GM21825 (cell line): ENCODE results near the gene ANKHD1.
"Not testable (repeated sequence)": the region's sequence is repeated elsewhere in the genome, so short reads cannot be mapped to it uniquely, and the experiment has no call there.

Source experiments
- ATAC-seq: cut with Tn5 transposase; IDR thresholded peaks from one replicate; pipeline ENCODE4 v1.9.1; 2021; ENCODE audit warnings: mild to moderate bottlenecking, moderate library complexity; ENCODE audit not compliant: unreplicated experiment

ANKHD1 gene

DNA sequence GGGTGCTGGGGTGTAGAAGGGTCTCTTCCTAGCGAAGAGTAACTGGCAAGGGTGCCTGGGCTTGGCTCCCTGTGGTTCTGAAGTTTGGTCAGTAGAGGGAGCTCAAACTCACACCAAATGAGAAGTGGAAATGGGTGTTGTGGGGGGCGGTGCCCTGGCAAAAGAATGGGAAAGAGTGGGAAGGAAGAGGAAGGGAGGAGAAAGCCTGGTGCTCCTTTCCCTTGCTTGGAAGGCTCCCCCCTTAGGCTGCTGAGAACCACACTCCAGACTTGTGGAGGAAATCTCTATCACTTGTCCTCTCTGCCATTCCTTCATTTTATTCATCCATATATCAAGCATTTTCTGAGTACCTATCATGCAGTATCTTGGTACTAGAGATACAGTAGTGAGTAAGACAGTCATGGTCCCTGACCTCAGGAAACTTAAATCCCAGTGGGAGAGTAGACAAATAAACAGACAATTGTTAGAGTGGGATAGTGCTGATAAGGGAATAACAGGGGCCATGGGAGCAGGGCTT is 28.6 kb upstream of the ANKHD1 start:
- ATAC-seq = no peak

DNA sequence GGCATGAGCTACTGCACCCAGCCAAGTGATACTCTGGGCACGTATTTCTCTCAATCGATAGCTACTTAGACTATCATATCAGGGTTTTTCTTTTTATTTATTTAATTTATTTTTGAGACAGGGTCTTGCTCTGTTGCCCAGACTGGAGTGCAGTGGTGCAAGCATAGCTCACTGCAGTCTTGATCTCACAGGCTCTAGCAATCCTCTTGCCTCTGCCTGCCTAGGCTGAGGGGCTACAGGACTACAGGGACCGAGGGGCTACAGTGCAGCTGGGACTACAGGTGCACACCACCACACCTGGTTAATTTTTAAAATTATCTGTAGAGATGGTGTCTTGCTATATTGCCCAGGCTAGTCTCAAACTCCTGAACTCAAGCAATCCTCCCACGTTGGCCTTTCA is 20.3 kb upstream of the ANKHD1 start:
- no peak for ATAC-seq

DNA sequence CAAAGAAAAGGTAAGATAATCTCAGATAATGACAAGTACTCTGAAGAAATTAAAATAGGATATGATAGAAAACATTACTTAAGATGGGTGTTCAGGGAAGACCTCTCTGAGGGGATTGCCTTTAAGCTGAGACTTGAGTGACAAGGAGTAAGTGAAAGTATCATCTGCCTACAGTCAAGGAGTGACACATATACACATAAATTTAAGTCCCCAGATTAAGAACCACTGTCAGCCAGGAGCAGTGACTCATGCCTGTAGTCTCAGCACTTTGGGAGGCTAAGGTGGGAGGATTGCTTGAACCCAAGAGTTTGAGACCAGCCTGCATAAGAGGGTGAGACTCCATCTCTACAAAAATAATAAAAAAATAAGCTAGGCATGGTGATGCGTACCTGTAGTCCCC is 19.7 kb upstream of the ANKHD1 start:
- no peak for ATAC-seq

DNA sequence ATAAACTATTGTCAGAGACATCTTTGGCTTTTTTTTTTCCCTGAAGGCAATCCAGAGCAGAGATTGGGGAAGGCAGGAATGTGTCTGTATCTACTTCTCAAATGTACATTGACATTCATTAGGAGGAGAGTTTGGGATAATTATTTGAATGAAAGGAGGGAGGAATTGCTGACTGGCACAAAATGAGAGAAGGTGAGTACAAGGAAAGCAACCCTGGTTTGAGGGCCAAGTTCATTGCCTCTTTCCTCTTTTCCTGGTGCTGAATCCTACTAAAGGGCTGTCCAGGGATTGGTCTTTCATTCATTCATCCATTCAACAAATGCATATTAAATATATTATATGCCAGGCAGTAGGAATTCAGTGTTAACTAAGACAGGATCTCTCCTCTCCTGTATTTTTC is 18.8 kb upstream of the ANKHD1 start:
- no peak for ATAC-seq

DNA sequence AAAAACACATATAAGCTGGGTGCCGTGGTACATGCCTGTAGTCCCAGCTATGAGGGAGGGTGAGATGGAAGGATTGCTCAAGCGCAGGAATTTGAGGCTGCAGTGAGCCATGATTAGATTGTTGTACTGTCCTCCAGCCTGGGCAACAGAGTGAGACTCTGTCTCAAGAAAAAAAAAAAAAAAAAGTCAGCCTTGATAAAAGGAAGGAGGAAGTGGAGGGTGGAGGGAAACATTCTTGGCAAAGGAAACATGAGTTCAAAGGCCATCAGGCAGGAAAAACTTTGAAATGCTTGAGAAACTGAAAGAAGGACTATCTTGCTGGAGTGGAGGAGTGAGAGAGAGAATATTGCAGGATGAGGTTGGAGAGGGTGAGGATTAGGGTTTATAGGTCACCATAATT is 18.3 kb upstream of the ANKHD1 start:
- no peak for ATAC-seq

DNA sequence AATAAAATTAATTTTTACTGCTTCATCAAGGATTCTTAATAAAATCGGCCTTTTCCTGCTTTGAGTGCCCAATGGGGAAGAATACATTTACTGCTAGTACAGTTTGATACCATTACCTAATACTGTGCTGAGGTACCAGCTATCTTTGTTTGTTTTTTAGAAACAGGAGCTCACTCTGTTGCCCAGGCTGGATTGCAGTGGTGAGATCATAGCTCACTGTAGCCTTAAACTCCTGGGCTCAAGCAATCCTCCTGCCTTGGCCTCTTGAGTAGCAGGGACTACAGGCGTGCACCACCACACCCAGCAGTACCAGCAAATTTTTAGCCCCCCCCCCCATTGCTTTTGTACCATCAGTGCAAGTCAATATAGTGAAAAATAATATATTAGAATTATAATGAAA is 13.6 kb upstream of the ANKHD1 start:
- no peak for ATAC-seq

DNA sequence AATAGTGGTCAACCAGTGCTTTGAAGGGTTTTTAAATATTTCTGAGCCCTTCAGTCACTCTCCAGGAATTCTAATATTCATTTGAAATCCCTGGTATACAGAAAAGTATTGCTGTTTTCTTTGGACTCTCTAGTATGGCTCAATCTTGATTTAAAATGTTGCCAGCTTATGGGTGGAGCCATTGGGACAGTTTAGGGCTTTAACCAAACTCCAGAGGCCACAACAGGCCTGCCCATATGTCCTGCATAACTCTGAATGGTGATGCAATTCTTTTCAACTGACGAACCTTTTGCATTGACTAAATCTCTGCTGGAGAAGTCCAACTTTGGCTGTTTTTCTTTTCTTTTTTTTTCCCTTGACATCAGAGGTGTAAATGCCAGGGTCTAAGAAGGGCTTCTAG is 10.3 kb upstream of the ANKHD1 start:
- no peak for ATAC-seq

DNA sequence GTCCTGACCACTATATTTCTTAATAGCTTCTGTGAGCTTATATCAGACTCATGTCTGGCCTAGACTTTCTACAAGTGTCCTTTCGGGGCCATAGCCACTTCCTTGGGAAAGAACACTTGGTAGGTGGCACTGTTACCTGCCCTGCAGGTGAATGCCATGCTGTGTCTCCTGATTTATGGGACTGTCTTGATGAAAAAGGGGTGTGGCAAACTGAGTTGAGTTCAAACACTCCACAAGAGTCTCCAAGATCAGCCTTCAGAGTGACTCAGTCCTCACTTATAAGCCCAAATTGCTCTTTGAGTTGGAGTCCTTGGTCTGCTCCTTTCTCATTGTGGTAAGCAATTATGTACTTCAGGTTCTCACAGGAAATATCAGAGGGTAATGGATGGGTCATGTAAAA is 9.9 kb upstream of the ANKHD1 start:
- ATAC-seq = no peak

DNA sequence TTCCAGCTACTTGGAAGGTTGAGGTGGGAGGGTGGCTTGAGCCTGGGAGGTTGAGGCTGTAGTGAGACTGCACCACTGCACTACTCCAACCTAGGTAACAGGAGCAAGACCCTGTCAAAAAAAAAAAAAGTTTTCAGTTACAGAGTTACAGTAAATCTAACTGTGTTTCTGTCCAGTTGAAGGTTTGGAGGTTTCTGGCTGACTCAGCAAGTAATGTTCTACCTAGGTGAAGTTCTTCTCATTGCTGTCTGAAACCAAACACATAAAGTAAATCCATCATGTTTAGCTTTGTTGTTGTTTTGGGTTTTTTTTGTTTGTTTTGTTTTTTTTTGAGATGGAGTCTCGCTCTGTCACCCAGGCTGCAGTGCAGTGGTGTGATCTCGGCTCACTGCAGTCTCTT is 7.9 kb upstream of the ANKHD1 start:
- ATAC-seq = no peak

DNA sequence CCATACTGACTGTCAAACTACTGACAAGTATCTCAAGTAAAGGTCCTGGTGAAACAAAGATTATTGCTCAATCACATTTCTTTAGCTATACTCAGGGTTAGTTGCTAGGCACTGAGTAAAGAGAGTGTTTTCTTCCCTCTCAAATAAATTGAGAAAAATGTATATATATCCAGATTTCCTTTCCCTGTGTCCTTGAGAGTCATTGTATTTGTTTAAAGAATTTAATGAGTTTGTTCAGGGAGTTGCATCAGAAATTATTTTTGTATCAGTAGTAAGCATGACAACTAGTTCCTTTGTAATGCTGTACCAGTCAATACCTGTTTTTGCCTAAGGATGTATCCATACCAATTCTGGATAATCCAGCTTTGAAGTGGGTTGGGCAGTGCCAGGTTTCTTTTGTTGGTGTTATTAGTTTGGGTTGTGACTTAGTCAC is 3.2 kb upstream of the ANKHD1 start:
- ATAC-seq = no peak

DNA sequence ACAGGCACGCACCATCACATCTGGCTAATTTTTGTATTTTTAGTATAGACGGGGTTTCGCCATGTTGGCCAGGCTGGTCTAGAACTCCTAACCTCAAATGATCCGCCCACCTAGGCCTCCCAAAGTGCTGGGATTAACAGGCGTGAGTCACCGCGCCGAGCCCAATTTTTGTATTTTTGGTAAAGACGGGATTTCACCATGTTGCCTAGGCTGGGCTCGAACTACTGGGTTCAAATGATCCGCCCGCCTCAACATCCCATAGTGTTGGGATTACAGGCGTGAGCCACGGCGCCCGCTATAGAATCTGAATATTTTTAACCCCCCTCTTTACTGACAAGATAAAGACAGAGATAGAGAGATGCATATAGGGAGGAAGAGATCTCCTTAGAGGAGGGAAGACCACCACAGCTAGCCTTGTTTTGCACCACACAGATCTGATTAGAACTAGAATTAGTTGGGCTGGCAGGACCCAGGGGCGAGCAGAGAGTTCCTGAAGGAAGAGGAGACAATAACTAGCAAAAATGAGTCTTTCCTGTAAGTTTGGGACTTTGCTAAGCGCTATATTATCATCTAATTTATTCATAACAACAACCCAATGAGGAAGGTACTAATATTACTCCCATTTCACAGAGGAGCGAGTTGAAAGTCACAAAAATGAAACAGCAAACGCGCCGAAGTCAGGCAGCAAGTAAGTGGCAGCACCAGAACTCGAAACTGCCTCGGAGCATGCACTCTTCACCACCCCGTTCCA is 1.5 kb upstream of the ANKHD1 start:
- no peak for ATAC-seq

DNA sequence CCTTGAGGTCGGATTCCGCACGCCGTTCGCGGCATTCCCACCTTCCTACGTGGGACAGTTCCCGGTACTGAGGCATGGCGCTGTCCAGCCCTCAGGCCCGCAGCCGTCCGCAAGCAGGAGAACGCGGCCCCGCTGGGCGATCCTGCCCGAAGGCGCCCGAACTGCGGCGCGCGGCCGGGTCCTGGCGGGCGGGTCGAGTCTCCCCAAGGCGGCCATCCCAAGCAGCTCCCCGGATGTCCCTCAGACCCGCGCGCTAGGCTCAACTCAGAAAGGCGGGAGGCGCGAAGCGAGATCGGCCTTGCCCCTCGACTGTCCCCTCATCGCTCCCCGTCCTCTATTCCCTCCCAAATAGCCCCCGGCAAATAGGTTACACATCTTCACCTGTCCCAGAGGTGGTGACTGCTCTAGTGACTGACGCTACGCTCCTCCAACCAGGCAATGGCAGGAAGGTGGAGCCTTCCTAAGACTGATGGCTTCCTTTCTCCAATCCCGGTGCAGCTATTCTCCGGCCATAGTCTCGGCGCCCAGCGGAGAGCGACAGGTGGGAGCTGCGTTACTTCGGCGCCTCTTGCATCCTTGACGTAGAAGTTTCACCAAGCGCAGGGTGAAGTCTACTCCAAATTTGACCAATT is 787 bp upstream of the ANKHD1 start:
- peak; percentile 62 for ATAC-seq

DNA sequence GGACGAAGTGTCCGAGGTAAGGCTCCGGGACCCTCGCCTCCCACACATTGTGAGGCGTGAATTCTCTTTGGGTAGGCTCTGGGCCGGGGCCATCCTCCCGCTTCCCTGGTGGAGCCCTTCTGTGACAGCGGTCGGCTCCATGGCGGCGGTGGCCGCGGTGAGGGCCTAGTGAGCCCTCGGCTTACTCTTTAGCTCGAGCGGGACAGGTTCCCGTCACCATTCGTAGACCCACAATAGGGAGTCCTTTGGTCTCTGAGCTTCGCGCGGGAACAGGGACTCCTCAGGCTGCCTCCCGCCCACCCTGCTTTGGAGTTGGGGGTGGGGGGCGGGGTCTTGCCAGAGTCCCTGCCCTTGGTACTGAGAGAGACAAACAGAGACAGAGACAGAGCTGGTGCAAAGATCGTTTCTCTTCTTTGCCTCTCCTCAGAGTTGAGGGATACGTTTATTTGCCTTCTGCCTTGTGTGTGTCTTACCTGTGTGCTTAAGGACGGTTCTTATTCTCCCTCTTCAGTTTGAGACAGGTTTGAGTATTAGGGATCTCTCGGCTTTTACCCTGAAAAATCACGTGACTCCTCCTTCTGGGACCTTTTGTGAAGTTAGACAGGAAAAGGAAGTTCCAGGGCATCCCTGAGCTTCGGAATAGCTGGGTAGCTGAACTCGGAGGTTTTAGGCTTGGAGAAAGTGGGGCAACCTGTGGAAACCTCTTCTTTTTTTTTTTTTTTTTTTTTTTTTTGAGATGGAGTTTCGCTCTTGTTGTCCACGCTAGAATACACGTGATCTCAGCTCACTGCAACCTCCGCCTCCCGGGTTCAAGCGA is 833 bp downstream of the ANKHD1 start:
- peak; percentile 2 for ATAC-seq

DNA sequence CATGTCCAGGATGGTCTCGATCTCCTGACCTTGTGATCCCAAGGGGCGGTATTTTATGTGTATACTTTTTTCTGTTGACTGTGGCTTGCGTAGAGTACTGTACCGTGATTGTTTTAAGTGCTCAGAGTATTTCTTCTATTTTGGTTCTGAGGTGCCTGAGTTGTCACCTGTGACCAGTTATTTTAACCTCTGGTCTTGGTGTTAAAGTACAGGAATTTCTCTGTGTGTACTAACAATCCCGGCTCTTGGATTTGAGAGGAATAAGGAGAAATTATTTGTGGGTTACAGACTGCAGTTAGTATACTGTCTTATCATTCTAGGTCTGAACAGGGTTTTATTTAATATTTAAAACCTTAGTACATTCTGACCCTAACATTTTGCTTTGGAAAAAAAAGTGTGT is 2.0 kb downstream of the ANKHD1 start:
- ATAC-seq = no peak

DNA sequence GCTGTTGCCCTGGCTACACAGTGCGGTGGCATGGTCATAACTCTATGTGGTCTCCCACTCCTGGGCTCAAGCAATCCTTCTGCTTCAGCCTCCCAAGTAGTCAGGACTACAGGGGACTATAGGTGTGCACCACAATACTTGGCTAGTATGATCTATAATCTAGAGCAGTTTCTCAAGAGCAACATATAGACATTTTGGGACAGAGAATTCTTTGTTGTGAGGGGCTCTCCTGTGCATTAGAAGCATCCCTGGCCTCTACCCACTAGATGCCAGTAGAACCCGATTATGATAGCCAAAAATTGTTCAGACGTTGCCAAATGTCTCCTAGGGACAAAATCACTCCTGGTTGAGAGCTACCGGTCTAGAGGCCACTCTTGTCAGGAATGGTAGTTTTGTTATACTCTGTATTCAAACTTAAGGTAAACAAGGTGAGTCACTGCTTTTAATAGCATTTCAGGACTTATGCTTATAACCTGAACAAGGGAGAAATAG is 7.2 kb downstream of the ANKHD1 start:
- no peak for ATAC-seq

DNA sequence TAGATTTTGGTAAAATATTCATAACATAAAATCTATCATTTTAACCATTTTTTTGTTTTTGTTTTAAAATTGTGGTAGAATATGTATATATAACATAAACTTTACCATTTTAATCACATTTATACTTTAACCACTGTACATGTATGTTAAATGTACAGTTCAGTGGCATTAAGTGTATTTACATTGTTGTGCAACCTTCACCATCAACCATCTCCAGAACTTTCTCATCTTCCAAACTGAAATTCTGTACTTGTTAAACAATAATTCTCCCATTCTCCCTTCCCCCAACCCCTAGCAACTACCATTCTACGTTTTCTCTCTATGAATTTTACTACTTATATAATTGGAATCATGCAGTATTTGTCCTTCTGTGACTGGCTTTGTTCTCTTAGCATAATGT is 11.6 kb downstream of the ANKHD1 start:
- ATAC-seq = no peak

DNA sequence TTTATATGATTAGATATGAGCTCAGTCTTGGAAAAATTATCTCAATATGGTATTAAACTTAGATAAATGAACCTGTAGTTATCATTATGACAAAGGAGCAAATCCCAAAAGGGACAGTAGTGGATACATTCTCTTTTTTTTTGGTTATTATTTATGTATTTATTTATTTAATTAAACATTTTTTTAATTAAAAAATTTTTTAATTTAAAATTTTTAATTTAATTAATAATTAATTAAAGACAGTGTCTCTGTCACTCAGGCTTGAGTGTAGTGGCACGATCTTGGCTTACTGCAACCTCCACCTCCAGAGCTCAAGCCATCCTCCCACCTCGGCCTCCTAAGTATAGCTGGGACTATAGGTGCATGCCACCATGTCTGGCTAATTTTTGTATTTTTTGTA is 15.6 kb downstream of the ANKHD1 start:
- ATAC-seq = no peak

DNA sequence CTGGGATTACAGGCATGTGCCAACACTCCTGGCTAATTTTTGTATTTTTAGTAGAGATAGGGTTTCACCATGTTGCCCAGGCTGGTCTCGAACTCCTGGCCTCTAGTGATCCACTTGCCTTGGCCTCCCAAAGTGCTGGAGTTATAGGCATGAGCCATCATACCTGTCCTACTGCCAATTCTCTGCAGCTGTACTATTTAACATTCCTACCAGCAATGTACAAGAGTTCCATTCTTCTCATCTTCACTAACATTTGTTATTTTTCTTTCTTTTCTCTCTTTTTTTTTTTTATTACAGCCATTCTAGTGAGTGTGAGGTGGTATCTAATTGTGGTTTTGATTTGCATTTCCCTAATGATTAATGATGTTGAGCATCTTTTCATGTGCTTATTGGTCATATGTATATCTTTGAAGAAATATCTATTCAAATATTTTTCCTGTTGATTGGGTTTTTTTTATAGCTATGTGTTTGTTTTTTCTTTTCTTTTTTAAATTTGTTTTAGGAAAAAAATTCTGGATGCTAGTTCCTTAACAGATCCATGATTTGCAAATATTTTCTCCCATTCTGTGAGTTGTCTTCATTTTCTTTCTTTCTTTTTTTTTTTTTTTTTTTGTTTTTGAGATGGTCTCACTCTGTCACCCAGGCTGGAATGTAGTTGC is 17.4 kb downstream of the ANKHD1 start:
- no peak for ATAC-seq

DNA sequence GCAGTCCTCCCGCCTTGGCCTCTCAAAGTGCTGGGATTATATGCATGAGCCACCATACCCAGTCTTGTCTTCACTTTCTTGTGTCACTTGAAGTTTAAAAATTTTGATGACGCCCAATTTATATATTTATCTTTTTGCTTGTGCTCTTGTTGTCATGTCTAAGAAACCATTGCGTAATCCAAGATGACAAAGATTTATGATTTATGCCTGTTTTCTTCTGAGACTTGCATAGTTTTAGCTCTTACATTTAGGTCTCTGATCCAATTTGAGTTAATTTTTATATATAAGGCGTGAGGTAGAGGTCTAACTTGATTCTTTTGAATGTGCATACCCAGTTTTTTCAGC is 18.6 kb downstream of the ANKHD1 start:
- ATAC-seq = no peak

DNA sequence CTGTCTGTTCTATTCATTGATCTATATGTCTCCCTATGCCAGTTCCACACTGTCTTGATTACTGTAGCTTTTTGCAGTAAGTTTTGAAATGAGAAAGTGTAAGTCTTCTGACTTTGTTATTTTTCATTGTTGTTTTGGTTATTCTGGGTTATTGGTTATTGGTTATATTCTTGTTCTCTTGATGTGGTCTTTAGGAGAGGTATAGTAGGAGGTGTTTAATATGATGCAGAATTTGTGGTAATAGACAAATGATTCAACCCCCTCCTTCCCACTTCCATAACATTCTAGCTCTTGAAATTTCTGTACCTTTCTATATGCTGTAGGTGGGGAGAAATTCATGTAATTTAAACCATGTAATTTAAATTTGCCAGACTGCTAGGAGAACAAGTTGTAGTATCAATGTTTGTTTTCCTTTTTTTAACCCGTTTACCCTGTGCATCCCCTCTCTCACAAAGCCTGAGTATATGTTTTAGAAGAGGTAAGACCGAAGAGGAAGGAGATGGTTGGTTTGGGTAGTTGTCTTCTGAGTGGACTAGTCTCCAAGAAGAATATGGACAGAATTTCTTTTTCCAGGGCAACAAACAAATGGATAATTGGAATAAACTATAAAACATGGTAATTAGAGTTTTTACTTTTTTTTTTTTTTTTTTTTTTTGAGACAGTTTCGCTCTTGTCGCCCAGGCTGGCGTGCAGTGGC is 19.2 kb downstream of the ANKHD1 start:
- no peak for ATAC-seq

DNA sequence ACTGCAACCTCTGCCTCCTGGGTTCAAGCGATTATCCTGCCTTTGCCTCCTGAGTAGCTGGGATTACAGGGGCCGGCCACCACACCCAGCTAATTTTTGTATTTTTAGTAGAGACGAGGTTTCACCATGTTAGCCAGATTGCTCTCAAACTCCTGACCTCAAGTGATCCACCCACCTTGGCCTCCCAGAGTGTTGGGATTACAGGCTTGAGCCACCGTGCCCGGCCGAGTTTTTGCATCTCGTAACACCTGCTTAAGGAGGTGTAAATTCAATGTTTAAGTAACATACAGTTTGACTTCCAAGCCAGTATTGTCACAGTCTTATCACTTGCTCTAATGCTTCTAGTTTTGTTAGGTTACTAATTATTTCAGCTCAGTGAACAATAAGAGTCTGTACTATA is 19.7 kb downstream of the ANKHD1 start:
- not testable (repeated sequence) for ATAC-seq
